Left lung (tissue), 10 donors: Measurements from ENCODE around the gene GHR. TPM values are rescaled to one million over a fixed set of nuclear protein-coding genes. Genes with fewer than 3 reads are reported as not detected.

Experiments
- ATAC-seq: fragments of 200-7000 bp; cut with Tn5 transposase; one replicate; pipeline ENCODE4 v1.9.1; 2020; ENCODE audit warnings: moderate library complexity
- DNase-seq, 4 donors: peaks; one replicate each; pipeline ENCODE4 v3.0.0-alpha.2; 2013 to 2020
- H3K27ac ChIP-seq, 2 donors: fragments of 200-600 bp; sonication (generic) in 1 of 2; one replicate each; pipeline versions ENCODE4 v1.5.0 to v1.8.0; 2020 to 2021
- H3K27me3 ChIP-seq, 2 donors: fragments of 200-600 bp; sonication (generic) in 1 of 2; one replicate each; pipeline versions ENCODE4 v1.5.0 to v1.8.0; 2020 to 2021
- H3K36me3 ChIP-seq, 2 donors: fragments of 200-600 bp; sonication (generic) in 1 of 2; one replicate each; pipeline versions ENCODE4 v1.5.0 to v1.8.0; 2020 to 2021
- H3K4me1 ChIP-seq, 2 donors: fragments of 200-600 bp; one replicate each; pipeline ENCODE4 v1.8.0; 2021
- H3K4me3 ChIP-seq, 2 donors: fragments of 200-600 bp; sonication (generic) in 1 of 2; one replicate each; pipeline versions ENCODE4 v1.5.0 to v1.8.0; 2020 to 2021; ENCODE audit warnings: mild to moderate bottlenecking in 1 of 2
- H3K9me3 ChIP-seq, 2 donors: fragments of 200-600 bp; sonication (generic) in 1 of 2; one replicate each; pipeline versions ENCODE4 v1.5.0 to v1.8.0; 2020 to 2021
- CTCF ChIP-seq, 2 donors: fragments of 200-600 bp; sonication (generic) in 1 of 2; IDR thresholded peaks; one replicate each; pipeline versions ENCODE4 v1.5.0 to v1.8.0; 2021; ENCODE audit warnings: antibody characterized with exemption in 2 of 2
- intact Hi-C, 2 donors: fragments of 100-400 bp; cut with DNase I; formaldehyde crosslinking; loops; one replicate each; pipeline versions ENCODE4 v1.11.2 to v1.14.2; 2022
- polyA plus RNA-seq, 6 donors: library from polyadenylated mRNA; unstranded; fragments of 120-200 nt; gene quantifications; one replicate each; pipeline ENCODE4 v1.2.1, GENCODE V29; 2013; ENCODE audit not compliant: insufficient read length in 6 of 6
- total RNA-seq, 2 donors: library from RNA; stranded (reverse); fragmentation: NEBNext Ultra II Directional; extraction: Animal tissue kit (Norgen Biotek cat#: 25700); gene quantifications; one replicate each; pipeline ENCODE4 v1.2.1, GENCODE V29; 2021
- donor health status: DM: no; HTN: yes; CAD: no.
- donor health status: DM: no; HTN: no; CAD: no.

Gene GHR
- total and polyA plus RNA-seq, 8 donors: 5.7 to 30.5 (median 26.3) TPM

- DNase-seq (no peak), ATAC-seq (no peak)
- TF ChIP-seq CTCF (IDR thresholded peaks at IDR 0.05): no peak
- intact Hi-C loops: no loop called here
- H3K4me3 ChIP-seq: no peak overlapping the region
- H3K27me3 ChIP-seq: no peaks in the 10 kb centered on the region
- H3K9me3 ChIP-seq: no peaks in the 10 kb centered on the region
- no peaks in the 10 kb centered on the region for H3K36me3 ChIP-seq
- H3K4me1 ChIP-seq: peaks cover 0 to 5% of the 10 kb centered on the region in 2 donors
- no peak overlapping the region for H3K27ac ChIP-seq
Measured at GRCh38 chr5:42517164-42517563, 93.9 kb downstream of the GHR start.

GRCh38 chr5:42518595-42519221 lies 95.5 kb downstream of the GHR start:
- ATAC-seq (peak; percentile 86), DNase-seq (peak in 2 of 4 donors; percentile 35 to 55)
- TF ChIP-seq CTCF (IDR thresholded peaks at IDR 0.05): no peak
- no peaks in the 10 kb centered on the region for H3K9me3 ChIP-seq
- H3K4me1 ChIP-seq: peaks cover 0 to 5% of the 10 kb centered on the region in 2 donors
- intact Hi-C loops: no loop called here
- H3K27me3 ChIP-seq: no peaks in the 10 kb centered on the region
- H3K27ac ChIP-seq: peak overlapping the region in 1 of 2 donors; percentile 5
- H3K36me3 ChIP-seq: no peaks in the 10 kb centered on the region
- H3K4me3 ChIP-seq: no peak overlapping the region

- H3K27me3 ChIP-seq: no peaks in the 10 kb centered on the region
- H3K4me3 ChIP-seq: no peak overlapping the region
- no peaks in the 10 kb centered on the region for H3K36me3 ChIP-seq
- H3K27ac ChIP-seq: no peak overlapping the region
- peaks cover 0 to 5% of the 10 kb centered on the region in 2 donors for H3K4me1 ChIP-seq
- DNase-seq: no peak
- intact Hi-C loops: no loop called here
- no peak for TF ChIP-seq CTCF (IDR thresholded peaks at IDR 0.05)
- peaks cover 0 to 4% of the 10 kb centered on the region in 2 donors for H3K9me3 ChIP-seq
- no peak for ATAC-seq
Measured at GRCh38 chr5:42520203-42520602, 97.0 kb downstream of the GHR start.

DNA sequence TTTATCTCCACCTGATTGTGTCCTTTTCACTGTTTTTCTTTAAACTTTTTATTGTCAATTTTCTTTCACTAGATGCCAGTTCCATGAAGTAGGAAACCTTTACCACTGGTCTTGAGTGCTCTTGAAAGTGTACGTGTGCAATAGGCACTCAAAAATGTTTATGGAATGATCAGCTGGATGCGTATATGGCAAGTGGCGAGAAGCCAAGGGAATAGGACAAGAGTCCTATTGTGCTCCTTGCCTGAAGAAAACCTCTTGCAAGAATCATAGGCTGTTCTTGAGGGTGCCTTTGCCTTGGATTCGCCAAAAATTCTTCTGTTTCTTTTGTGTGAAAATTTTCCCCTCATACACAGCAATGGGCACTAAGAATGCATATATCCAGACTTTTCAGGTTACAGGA lies 97.7 kb downstream of the GHR start:
- H3K4me1 ChIP-seq: peaks cover 0 to 5% of the 10 kb centered on the region in 2 donors
- no peaks in the 10 kb centered on the region for H3K27me3 ChIP-seq
- TF ChIP-seq CTCF (IDR thresholded peaks at IDR 0.05): no peak
- ATAC-seq (no peak), DNase-seq (no peak)
- no peaks in the 10 kb centered on the region for H3K36me3 ChIP-seq
- intact Hi-C loops: no loop called here
- no peak overlapping the region for H3K4me3 ChIP-seq
- no peak overlapping the region for H3K27ac ChIP-seq
- peaks cover 0 to 5% of the 10 kb centered on the region in 2 donors for H3K9me3 ChIP-seq

GRCh38 chr5:42521406-42521805 lies 98.2 kb downstream of the GHR start:
- Histone ChIP-seq H3K27me3 (no peaks in the 10 kb centered on the region), H3K36me3 (no peaks in the 10 kb centered on the region), H3K27ac (no peak overlapping the region), H3K9me3 (peaks cover 0 to 6% of the 10 kb centered on the region in 2 donors), H3K4me1 (peaks cover 0 to 5% of the 10 kb centered on the region in 2 donors), H3K4me3 (no peak overlapping the region)
- no peak for DNase-seq
- TF ChIP-seq CTCF (IDR thresholded peaks at IDR 0.05): no peak
- intact Hi-C loops: no loop called here
- ATAC-seq: no peak
